Fibroblast of the conjunctiva (primary cell): ENCODE results near the gene NEDD4L.

Experiments used
- DNase-seq: peaks from one replicate; pipeline ENCODE4 v3.0.0-alpha.2; 2010; ENCODE audit warnings: low read depth

NEDD4L gene

DNA sequence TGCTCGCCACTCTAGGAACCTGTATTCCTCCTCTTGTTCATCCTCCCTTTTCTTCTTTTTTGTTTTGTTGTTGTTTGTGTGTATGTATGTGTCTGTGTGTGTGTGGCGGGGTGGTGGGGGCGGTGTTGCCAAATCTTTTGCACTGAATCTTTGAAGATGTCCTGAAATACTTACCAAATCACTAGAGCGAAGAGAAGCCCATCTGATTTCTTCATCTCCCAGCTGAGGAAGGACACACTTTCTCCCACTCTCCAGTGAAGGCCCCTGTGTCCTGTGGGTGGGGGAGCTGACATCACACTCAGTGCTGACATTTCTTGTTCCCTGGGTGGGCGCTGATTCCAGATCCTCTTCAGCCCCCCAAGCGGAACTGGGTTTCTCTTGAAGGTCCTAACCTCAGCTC is 74.5 kb downstream of the NEDD4L start:
- no peak for DNase-seq

- no peak for DNase-seq
Observed at GRCh38 chr18:58119819-58120218, 75.8 kb downstream of the NEDD4L start.

DNA sequence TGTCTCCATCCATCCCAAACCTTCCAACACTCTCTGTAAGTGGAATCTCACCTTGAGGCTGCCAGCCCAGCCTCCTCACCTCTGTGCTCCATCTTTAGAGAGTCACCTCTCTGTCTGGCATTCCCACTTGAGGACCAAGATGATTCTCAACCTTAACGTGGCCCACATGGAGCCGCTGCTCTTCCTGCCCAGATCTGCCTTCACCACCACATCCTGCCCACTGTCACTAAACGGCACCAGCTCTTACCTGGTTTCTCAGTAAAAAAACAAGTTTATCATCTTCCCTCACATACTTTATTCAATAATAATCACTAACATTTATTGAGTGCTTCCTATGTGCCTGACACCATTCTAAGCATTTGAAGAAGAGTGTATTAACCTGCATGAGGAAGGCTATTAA is 80.4 kb downstream of the NEDD4L start:
- DNase-seq: no peak

DNA sequence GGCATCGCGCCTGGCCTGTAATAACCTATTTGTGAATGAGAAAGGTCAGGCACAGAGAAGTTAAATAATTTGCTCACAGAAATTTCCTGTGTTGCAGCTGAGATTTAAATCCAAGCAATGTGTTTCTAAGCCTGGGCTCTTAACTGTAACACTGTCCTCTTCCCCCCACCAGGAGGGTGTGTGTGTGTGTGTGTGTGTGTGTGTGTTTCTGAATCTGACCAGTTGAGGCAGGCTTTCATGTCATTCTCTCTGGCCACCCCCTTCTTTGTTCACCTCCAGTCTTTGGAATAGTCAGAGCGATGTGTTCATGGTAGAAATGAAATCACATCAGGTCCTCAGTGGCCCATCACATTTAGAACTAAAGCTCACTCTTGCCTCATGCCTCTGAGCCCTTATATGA is 81.2 kb downstream of the NEDD4L start:
- DNase-seq: no peak

DNA sequence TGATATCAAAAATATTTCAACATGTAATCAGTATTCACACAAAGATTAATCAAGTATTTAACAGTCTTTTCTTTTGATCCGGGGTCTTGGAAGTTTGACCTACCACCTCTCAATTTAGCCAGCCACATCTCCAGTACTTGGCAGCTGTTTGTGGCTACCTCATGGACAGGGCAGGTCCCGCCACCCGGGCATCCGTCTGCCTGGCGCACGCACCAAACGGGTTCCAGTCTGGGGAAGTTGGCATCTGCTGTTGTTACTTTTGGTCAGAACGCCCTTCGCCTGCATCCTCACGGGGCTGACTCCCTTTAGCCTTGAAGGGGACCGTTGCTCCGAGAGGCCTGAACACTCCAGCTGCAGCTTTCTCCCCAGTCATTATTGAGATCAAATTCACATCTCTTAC is 81.7 kb downstream of the NEDD4L start:
- DNase-seq: no peak

GRCh38 chr18:58128381-58129374 is 84.7 kb downstream of the NEDD4L start:
- DNase-seq: no peak

GRCh38 chr18:58132595-58133261 is 88.7 kb downstream of the NEDD4L start:
- DNase-seq: no peak

DNA sequence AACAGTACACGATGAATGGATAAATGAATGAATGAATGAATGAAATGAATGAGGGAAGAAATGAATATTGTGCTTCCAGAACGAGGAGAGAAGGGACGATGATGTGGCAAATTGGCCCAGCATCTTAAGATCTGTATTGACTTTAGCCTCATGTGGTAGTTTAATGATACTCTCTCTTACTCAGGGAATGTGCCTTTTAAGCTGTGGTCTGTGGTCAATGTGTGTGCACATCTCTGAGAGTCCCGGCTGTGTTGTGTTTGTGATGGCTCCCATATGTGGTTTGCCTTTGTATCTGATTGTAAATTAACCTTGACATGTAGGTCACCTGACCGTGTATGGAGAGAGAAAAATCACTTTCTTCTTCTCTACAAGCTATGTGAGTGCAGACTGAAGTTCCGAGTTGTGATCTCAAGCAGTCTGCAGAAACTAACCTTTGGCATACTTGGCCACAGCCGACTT is 91.2 kb downstream of the NEDD4L start:
- DNase-seq: no peak

DNA sequence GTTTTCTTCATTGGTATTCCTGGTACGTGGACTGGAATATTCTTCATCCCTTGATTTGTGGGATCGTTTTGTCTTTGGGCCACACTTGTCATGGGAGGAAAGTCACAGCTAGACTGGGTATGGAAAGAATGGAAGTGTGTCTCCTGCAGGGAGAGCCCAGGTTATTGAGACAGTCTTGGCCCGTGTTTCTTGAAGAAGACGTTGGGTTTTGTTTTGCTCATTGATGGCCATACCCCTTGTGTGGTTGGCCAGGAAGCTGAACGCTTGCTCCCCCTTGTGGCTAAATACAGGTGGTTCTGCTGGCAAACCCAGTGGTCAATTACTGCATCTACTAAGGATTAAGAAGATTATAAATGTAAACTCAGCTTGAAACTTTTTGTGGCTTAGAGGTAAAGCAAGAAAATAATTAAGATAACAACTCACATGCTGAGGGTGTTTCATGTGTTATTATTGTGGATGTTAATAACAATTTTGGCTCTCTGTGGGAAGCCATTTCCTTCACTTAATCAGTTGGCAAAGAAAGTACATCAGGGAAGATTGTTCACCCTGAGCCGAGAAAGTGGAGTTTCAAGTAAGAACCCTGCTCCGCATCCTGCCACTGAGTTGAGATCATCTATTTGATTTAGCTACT is 91.8 kb downstream of the NEDD4L start:
- peak; percentile 44 for DNase-seq

- no peak for DNase-seq
Observed at GRCh38 chr18:58136879-58137278, 92.9 kb downstream of the NEDD4L start.

GRCh38 chr18:58139459-58140386 is 95.7 kb downstream of the NEDD4L start:
- no peak for DNase-seq

DNA sequence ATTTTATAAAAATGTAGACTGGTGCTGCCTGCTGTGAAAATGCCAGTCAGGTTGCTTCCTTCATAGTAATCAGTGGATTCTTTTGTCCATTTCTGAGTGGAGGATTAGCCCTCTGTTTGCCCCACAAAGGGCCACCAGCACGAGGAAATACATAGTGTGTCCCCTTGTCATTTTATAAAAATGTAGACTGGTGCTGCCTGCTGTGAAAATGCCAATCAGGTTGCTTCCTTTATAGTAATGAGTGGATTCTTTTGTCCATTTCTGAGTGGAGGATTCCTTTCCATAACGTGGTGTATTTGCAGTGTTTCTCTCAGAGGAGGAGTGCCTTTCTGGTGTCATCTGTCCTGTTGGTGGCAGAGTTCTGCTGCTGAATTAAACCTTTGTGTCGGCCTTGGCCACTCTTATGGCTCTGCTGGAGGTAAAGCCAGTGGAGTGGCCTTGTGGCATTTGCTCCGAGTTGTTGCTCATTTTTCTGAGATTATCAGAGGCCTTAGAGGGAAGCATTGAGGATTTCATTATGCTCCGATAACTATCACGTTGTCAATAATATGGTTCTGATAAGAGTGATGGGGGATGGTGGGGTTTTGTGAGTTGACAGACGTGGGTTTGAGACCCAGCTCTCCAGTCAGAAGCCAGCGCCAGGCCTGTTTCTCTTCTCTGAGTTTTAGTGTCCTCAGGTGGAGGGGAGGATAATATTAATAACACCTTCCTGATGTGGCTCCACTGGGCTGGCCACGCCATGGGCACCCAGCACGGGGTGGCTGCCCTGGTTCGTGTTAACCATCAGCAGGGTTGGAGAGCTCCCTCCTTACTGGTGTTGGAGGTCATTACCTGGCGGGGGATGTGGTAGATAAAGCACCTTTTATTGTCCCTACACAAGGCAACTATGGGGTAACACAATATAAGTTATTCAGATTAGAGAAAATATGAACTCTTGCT is 96.6 kb downstream of the NEDD4L start:
- DNase-seq: no peak

GRCh38 chr18:58143386-58143785 is 99.4 kb downstream of the NEDD4L start:
- no peak for DNase-seq

DNA sequence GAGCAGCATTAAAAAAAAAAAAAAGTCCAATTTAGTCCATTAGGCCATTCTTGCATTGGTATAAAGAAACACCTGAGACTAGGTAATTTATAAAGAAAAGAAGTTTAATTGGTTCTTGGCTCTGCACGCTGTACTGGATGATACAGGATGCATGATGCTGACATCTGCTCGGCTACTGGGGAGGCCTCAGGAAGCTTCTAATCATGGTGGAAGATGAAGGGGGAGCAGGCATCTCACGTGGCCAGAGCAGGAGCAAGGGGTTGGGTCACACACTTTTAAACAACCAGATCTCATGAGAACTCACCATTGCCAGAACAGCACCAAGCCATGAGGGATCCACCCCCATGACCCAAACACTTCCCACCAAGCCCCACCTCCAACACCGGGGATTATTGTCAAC is 100.1 kb downstream of the NEDD4L start:
- DNase-seq: no peak

- DNase-seq: no peak
Observed at GRCh38 chr18:58144671-58145285, 100.8 kb downstream of the NEDD4L start.

- no peak for DNase-seq
Observed at GRCh38 chr18:58146099-58146498, 102.1 kb downstream of the NEDD4L start.

GRCh38 chr18:58148954-58149471 is 105.0 kb downstream of the NEDD4L start:
- no peak for DNase-seq

GRCh38 chr18:58150772-58151171 is 106.7 kb downstream of the NEDD4L start:
- no peak for DNase-seq

- DNase-seq: no peak
Observed at GRCh38 chr18:58152216-58152615, 108.2 kb downstream of the NEDD4L start.

DNA sequence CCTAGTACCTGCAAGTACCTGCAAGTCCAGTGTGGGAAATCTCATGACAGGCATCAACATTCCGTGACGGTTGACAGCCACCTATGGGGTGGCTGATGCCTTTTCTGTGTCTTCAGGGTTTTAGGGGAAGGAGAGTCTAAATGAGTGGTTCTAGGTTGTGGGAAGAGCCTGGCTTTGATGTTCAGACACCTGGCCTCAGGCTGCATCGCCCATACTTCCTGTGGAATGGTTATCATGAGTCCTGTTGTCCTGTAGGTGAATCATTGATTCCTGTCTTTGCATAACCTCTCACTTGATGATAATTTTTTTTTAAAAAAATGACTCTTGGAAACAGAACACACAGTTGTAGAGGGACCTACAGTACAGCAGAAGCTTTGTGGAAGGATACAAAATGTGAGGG is 108.9 kb downstream of the NEDD4L start:
- DNase-seq: no peak
